ENCODE data around the gene PIH1D2.

The PIH1D2 gene

GRCh38 chr11:112073941-112074811 lies at the start of gene PIH1D2, which contains the start of gene NKAPD1 (continued):
- TF ChIP-seq ZNF518A (tag by site-specific recombination; conservative IDR thresholded peaks at IDR 0.05; ENCODE audit: low read depth), result peak; percentile 88
- 0 out of 2 replicates have a peak, but pooled peaks have one; percentile 27 for TF ChIP-seq ZSCAN4 (tag by site-specific recombination; IDR thresholded peaks at IDR 0.05)
- TF ChIP-seq ZNF366 (tag by site-specific recombination; conservative IDR thresholded peaks at IDR 0.05), result peak; percentile 69
- peak; percentile 58; the same call in 1 of the 2 replicates for TF ChIP-seq ZNF558 (tag by site-specific recombination; IDR thresholded peaks at IDR 0.05)
- TF ChIP-seq ZBTB8A (tag by site-specific recombination; IDR thresholded peaks at IDR 0.05), result peak; percentile 45
- TF ChIP-seq ZNF501 (tag by site-specific recombination; IDR thresholded peaks at IDR 0.05), result peak; percentile 58; the same call in 1 of the 2 replicates
- peak; percentile 60; the same call in 1 of the 2 replicates for TF ChIP-seq CTCF (tag by site-specific recombination; IDR thresholded peaks at IDR 0.05)
- no peak for TF ChIP-seq ZNF514 (tag by site-specific recombination; IDR thresholded peaks at IDR 0.05)
- 0 out of 2 replicates have a peak, but pooled peaks have one; percentile 17 for TF ChIP-seq ZNF600 (tag by site-specific recombination; IDR thresholded peaks at IDR 0.05)
- TF ChIP-seq ZBTB11 (tag by site-specific recombination; conservative IDR thresholded peaks at IDR 0.05; ENCODE audit: low read depth), result peak; percentile 99
- no peak for TF ChIP-seq HOXA7 (CRISPR knock-in tag; IDR thresholded peaks at IDR 0.05; ENCODE audit: borderline replicate concordance)
- peak; percentile 50; the same call in 1 of the 2 replicates for TF ChIP-seq ZNF664 (tag by site-specific recombination; IDR thresholded peaks at IDR 0.05)
- TF ChIP-seq ZBTB6 (tag by site-specific recombination; IDR thresholded peaks at IDR 0.05), result no peak
- no peak; the same call in 1 of the 2 replicates for TF ChIP-seq SCRT2 (tag by site-specific recombination; IDR thresholded peaks at IDR 0.05)
- peak; percentile 76; the same call in 1 of the 2 replicates for TF ChIP-seq YY1 (tag by site-specific recombination; IDR thresholded peaks at IDR 0.05)
- peak; percentile 94 for TF ChIP-seq ZNF2 (tag by site-specific recombination; IDR thresholded peaks at IDR 0.05)
- peak; percentile 84 for TF ChIP-seq ZNF692 (tag by site-specific recombination; IDR thresholded peaks at IDR 0.05)
- peak; percentile 69; the same call in 1 of the 2 replicates for TF ChIP-seq YY2 (tag by site-specific recombination; IDR thresholded peaks at IDR 0.05)
- TF ChIP-seq ZNF335 (tag by site-specific recombination; conservative IDR thresholded peaks at IDR 0.05), result peak; percentile 47
- 0 out of 2 replicates have a peak, but pooled peaks have one; percentile 51 for TF ChIP-seq ZFP41 (tag by site-specific recombination; IDR thresholded peaks at IDR 0.05; ENCODE audit: borderline replicate concordance)
- peak; percentile 97 for TF ChIP-seq ZNF660 (tag by site-specific recombination; IDR thresholded peaks at IDR 0.05)
- no peak for TF ChIP-seq ZNF473 (tag by site-specific recombination; IDR thresholded peaks at IDR 0.05)
- peak; percentile 86 for TF ChIP-seq KLF8 (tag by site-specific recombination; IDR thresholded peaks at IDR 0.05)
